ENCODE results near the gene TNP1.

- TF ChIP-seq CTCF (IDR thresholded peaks at IDR 0.05) = no peak
- TF ChIP-seq EZH2 (IDR thresholded peaks at IDR 0.05; ENCODE audit: borderline replicate concordance, insufficient read depth, low read depth, low read length, poor library complexity, severe bottlenecking) = no peak
Measured at GRCh38 chr2:216819766-216820165, 40.1 kb downstream of the TNP1 start.

Measured in B cell (primary cell).